ENCODE measurements around the gene CCDC149. TPM values are rescaled to one million over a fixed set of nuclear protein-coding genes. Genes with fewer than 3 reads are reported as not detected.

CCDC149 gene
- total RNA-seq, 1 experiment from 2014 or later: 7.9 TPM

DNA sequence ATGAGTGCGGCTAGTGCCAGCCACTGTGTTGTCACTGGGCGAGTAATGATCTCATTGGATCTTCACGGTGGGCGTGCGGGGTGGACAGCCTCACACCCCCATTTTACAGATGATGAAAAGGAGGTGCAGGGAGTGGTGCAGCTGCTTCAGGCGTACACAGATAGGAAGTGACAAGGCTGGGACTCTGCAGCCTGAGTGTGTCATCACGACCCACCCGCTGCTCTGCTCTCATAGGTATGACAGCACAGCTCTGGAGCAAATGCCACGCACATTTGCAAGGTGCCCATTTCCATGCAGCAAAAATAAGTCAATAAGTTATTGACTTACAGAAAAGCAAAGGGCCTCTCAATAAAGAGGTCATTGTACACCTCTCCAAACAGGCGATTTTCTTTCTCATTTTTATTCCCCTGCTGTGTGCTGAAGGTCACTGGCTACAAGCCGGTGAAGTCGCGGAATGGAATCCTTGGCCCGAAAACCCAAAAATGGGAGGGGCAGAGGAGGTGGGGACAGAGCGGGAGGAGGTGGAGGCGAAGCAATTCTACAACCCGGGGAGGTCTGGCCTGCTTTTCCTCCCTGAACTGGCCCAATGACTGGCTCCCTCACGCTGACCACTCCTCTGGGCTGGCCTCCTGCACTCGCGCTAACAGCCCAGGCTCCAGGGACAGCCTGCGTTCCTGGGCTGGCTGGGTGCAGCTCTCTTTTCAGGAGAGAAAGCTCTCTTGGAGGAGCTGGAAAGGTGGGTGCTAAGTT, 117.8 kb downstream of the CCDC149 start, which contains the start of gene SOD3:
Gene SOD3, plus strand, starts transcription at position 658 of the 750 bp plus-strand sequence. CDS start 3,949 bp downstream, outside the sequence.
- intact Hi-C loops (cut with micrococcal nuclease): loop anchor here (1.0 to 5.0 kb wide), 6 partner anchors 42 to 322 kb away; partner anchors contain the start of gene CCDC149
- H3K4me1 ChIP-seq (ENCODE audit: insufficient read depth, low read length): peaks cover 24% of the 10 kb centered on the region
- peak within 1 kb of the TSS; percentile 63 for H3K4me3 ChIP-seq (ENCODE audit: low read length)
- no peaks in the 10 kb centered on the region for H3K79me2 ChIP-seq (ENCODE audit: low read length)
- ATAC-seq: peak; percentile 96
- no peaks in the 10 kb centered on the region for H3K9me3 ChIP-seq (ENCODE audit: low read length)
- H3F3A ChIP-seq (ENCODE audit: low read length, unreplicated experiment): no peaks in the 10 kb centered on the region
- H2AFZ ChIP-seq (ENCODE audit: low read length): peak within 1 kb of the TSS; percentile 71
- no peaks in the 10 kb centered on the region for H3K36me3 ChIP-seq (ENCODE audit: low read depth, low read length)
- no peaks in the 10 kb centered on the region for H4K20me1 ChIP-seq (ENCODE audit: low read length)
- DNase-seq: peak; percentile 86
- peak within 1 kb of the TSS; percentile 50 for H3K9ac ChIP-seq (ENCODE audit: low read length)
- peak within 1 kb of the TSS; percentile 84 for H3K4me2 ChIP-seq (ENCODE audit: low read length)
- H3K9me2 ChIP-seq (replicated peaks; ENCODE audit: low read length): no peaks in the 10 kb centered on the region
- TSS peak; percentile 44 for BruUV-seq (replicated peaks)
- TF ChIP-seq EZH2phosphoT487 (IDR thresholded peaks at IDR 0.05; ENCODE audit: borderline replicate concordance, low read length) (no peak), EZH2 (IDR thresholded peaks at IDR 0.05; ENCODE audit: low read length, unreplicated experiment) (no peak)
- TF ChIP-seq, protein P1, sequence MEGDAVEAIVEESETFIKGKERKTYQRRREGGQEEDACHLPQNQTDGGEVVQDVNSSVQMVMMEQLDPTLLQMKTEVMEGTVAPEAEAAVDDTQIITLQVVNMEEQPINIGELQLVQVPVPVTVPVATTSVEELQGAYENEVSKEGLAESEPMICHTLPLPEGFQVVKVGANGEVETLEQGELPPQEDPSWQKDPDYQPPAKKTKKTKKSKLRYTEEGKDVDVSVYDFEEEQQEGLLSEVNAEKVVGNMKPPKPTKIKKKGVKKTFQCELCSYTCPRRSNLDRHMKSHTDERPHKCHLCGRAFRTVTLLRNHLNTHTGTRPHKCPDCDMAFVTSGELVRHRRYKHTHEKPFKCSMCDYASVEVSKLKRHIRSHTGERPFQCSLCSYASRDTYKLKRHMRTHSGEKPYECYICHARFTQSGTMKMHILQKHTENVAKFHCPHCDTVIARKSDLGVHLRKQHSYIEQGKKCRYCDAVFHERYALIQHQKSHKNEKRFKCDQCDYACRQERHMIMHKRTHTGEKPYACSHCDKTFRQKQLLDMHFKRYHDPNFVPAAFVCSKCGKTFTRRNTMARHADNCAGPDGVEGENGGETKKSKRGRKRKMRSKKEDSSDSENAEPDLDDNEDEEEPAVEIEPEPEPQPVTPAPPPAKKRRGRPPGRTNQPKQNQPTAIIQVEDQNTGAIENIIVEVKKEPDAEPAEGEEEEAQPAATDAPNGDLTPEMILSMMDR (conservative IDR thresholded peaks at IDR 0.05; ENCODE audit: low read depth, low read length): no peak
- H3K27ac ChIP-seq (ENCODE audit: low read length): peak within 1 kb of the TSS; percentile 63
- POLR2A ChIA-PET (ENCODE audit: unreplicated experiment): interaction anchor here (0.6 kb wide), 1 partner anchor 212 kb away, joined by 6 read pairs; no protein-coding TSS in a partner anchor
- CTCF ChIA-PET: no interaction called here
- no peaks in the 10 kb centered on the region for H3K27me3 ChIP-seq (ENCODE audit: low read length)

- ATAC-seq (no peak), DNase-seq (peak; percentile 26)
- H4K20me1 ChIP-seq (ENCODE audit: low read length): no peaks in the 10 kb centered on the region
- H3K36me3 ChIP-seq (ENCODE audit: low read depth, low read length): no peaks in the 10 kb centered on the region
- no peaks in the 10 kb centered on the region for H3K9me3 ChIP-seq (ENCODE audit: low read length)
- peak overlapping the region; percentile 84 for H3K4me2 ChIP-seq (ENCODE audit: low read length)
- intact Hi-C loops (cut with micrococcal nuclease): loop anchor here (2.0 kb wide), 3 partner anchors 42 to 322 kb away; no protein-coding TSS in a partner anchor
- BruUV-seq (replicated peaks): no TSS peak
- ChIA-PET CTCF (no interaction called here), POLR2A (ENCODE audit: unreplicated experiment) (no interaction called here)
- H3K4me3 ChIP-seq (ENCODE audit: low read length): peak overlapping the region; percentile 63
- no peaks in the 10 kb centered on the region for H3K27me3 ChIP-seq (ENCODE audit: low read length)
- H3K4me1 ChIP-seq (ENCODE audit: insufficient read depth, low read length): peaks cover 24% of the 10 kb centered on the region
- H3K9ac ChIP-seq (ENCODE audit: low read length): peak overlapping the region; percentile 28
- no peaks in the 10 kb centered on the region for H3K79me2 ChIP-seq (ENCODE audit: low read length)
- H2AFZ ChIP-seq (ENCODE audit: low read length): peak overlapping the region; percentile 71
- H3K27ac ChIP-seq (ENCODE audit: low read length): peak overlapping the region; percentile 63
- H3F3A ChIP-seq (ENCODE audit: low read length, unreplicated experiment): no peaks in the 10 kb centered on the region
- TF ChIP-seq EZH2 (IDR thresholded peaks at IDR 0.05; ENCODE audit: low read length, unreplicated experiment) (no peak), EZH2phosphoT487 (IDR thresholded peaks at IDR 0.05; ENCODE audit: borderline replicate concordance, low read length) (no peak)
- TF ChIP-seq, protein P1 (conservative IDR thresholded peaks at IDR 0.05; ENCODE audit: low read depth, low read length): no peak
- H3K9me2 ChIP-seq (replicated peaks; ENCODE audit: low read length): no peaks in the 10 kb centered on the region
Measured at GRCh38 chr4:24794480-24794879, 118.4 kb downstream of the CCDC149 start.

DNA sequence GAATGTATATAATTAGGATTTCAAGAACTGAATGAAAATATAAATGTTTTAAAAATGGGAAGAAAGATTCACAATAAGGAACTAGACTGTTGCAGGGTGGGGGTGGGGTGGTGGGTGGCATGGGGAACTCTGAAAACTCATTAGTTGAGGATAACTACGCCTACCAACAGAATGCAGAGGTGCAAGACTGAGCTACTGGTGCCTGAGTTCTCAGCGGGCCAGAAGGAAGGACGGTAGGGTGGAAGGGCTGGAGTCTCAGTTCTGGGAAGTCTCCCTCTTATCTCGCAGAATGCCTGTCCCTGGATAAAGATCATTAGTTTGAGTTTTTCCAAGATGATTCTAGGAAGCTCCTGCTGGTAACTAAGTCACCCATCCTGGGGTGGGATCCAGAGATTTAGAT, 118.8 kb downstream of the CCDC149 start:
- POLR2A ChIA-PET (ENCODE audit: unreplicated experiment): no interaction called here

More for the DNA sequence above, 118.8 kb downstream of the CCDC149 start:
- Histone ChIP-seq H3K4me2 (ENCODE audit: low read length) (peak overlapping the region; percentile 84; the same call in 1 of the 2 replicates), H3K9me3 (ENCODE audit: low read length) (no peaks in the 10 kb centered on the region), H3K4me1 (ENCODE audit: insufficient read depth, low read length) (peaks cover 24% of the 10 kb centered on the region), H3K9ac (ENCODE audit: low read length) (no peak overlapping the region), H3K79me2 (ENCODE audit: low read length) (no peaks in the 10 kb centered on the region), H3K4me3 (ENCODE audit: low read length) (no peak overlapping the region), H3K27me3 (ENCODE audit: low read length) (no peaks in the 10 kb centered on the region), H2AFZ (ENCODE audit: low read length) (0 out of 2 replicates have a peak overlapping the region, but pooled peaks have one; percentile 71), H3K36me3 (ENCODE audit: low read depth, low read length) (no peaks in the 10 kb centered on the region), H3K27ac (ENCODE audit: low read length) (no peak overlapping the region), H3K9me2 (replicated peaks; ENCODE audit: low read length) (no peaks in the 10 kb centered on the region), H3F3A (ENCODE audit: low read length, unreplicated experiment) (no peaks in the 10 kb centered on the region), H4K20me1 (ENCODE audit: low read length) (no peaks in the 10 kb centered on the region)
- intact Hi-C loops (cut with micrococcal nuclease): loop anchor here (2.0 kb wide), 3 partner anchors 41 to 321 kb away; no protein-coding TSS in a partner anchor
- BruUV-seq (replicated peaks): no TSS peak
- TF ChIP-seq EZH2 (IDR thresholded peaks at IDR 0.05; ENCODE audit: low read length, unreplicated experiment) (no peak), EZH2phosphoT487 (IDR thresholded peaks at IDR 0.05; ENCODE audit: borderline replicate concordance, low read length) (no peak)
- TF ChIP-seq, protein P1 (conservative IDR thresholded peaks at IDR 0.05; ENCODE audit: low read depth, low read length): no peak
- no peak for DNase-seq
- ATAC-seq: no peak
- CTCF ChIA-PET: no interaction called here
